GM12878 (cell line): ENCODE data around the gene WWP2. TPM values are rescaled to one million over a fixed set of nuclear protein-coding genes. Genes with fewer than 3 reads are reported as not detected.

ENCODE experiments used
- ATAC-seq: fragments of 200-7000 bp; cut with Tn5 transposase; 3 replicates; pipeline ENCODE4 v1.9.1; 2020; ENCODE audit warnings: mild to moderate bottlenecking, moderate library complexity
- BruUV-seq: library from RNA; stranded (reverse); fragments of 400-500 nt; replicated peaks from 2 replicates; lab custom pipeline; 2021; lab: Mats Ljungman, UMichigan
- CTCF ChIA-PET: fragments of 300-600 bp; sonication (Branson Sonifier 250); formaldehyde crosslinking; extraction: SDS; loops from one replicate; lab custom pipeline; 2021; ENCODE audit warnings: inconsistent platforms; lab: Yijun Ruan, JAX
- POLR2A ChIA-PET: fragments of 350-600 bp; formaldehyde crosslinking; extraction: SDS; loops from one replicate; lab custom pipeline; 2021; ENCODE audit warnings: inconsistent platforms; lab: Charles Lee
- RAD21 ChIA-PET: fragments of 300-600 bp; sonication (Branson Sonifier 250); formaldehyde crosslinking; loops from one replicate; lab custom pipeline; 2023; ENCODE audit warnings: antibody characterized with exemption; ENCODE audit not compliant: unreplicated experiment; lab: Charles Lee
- SMC1A ChIA-PET: fragments of 300-600 bp; sonication (Branson Sonifier 250); formaldehyde crosslinking; loops from one replicate; lab custom pipeline; 2023; ENCODE audit not compliant: unreplicated experiment, uncharacterized antibody; lab: Charles Lee
- DNase-seq: peaks from one replicate; pipeline ENCODE4 v3.0.0-alpha.2; 2011; ENCODE audit warnings: low read depth, low spot score
- FAIRE-seq: peaks from 3 replicates; lab custom pipeline; 2011; peaks lifted over from hg19 to GRCh38; lab: Jason Lieb, UNC
- H2AFZ ChIP-seq: 2 replicates; pipeline ENCODE4 v1.6.0; 2011; ENCODE audit warnings: low read depth, low read length, control low read depth; ENCODE audit not compliant: control insufficient read depth
- H3K27ac ChIP-seq: 2 replicates; pipeline ENCODE4 v1.5.1; 2011; ENCODE audit warnings: control low read depth; ENCODE audit not compliant: control insufficient read depth, insufficient read depth
- H3K27me3 ChIP-seq, 2 experiments: replicated peaks in 1 of 2; 2 replicates each; pipeline versions ENCODE4 v1.6.0 to v1.6.1; 2011; ENCODE audit warnings: low read length in 1 of 2; ENCODE audit not compliant: control insufficient read depth in 2 of 2, insufficient read depth in 2 of 2
- H3K36me3 ChIP-seq, 2 experiments: 2 replicates each; pipeline ENCODE4 v1.5.1; 2011; ENCODE audit warnings: low read length in 1 of 2; ENCODE audit not compliant: control insufficient read depth in 2 of 2, insufficient read depth in 2 of 2
- H3K4me1 ChIP-seq: 2 replicates; pipeline ENCODE4 v1.6.1; 2011; ENCODE audit warnings: mild to moderate bottlenecking, low read length, moderate library complexity, mixed read lengths; ENCODE audit not compliant: control insufficient read depth, insufficient read depth
- H3K4me2 ChIP-seq: 2 replicates; pipeline ENCODE4 v1.6.0; 2011; ENCODE audit warnings: control low read depth; ENCODE audit not compliant: control insufficient read depth, insufficient read depth
- H3K4me3 ChIP-seq: fragments of 200-600 bp; sonication (generic); 2 replicates; pipeline ENCODE4 v1.5.1; 2016
- H3K79me2 ChIP-seq: 2 replicates; pipeline ENCODE4 v1.6.0; 2011; ENCODE audit warnings: low read length; ENCODE audit not compliant: control insufficient read depth, insufficient read depth
- H3K9ac ChIP-seq: 2 replicates; pipeline ENCODE4 v1.8.0; 2011; ENCODE audit warnings: low read length, control low read depth, mixed read lengths; ENCODE audit not compliant: control insufficient read depth, insufficient read depth
- H3K9me3 ChIP-seq: replicated peaks from 3 replicates; pipeline ENCODE4 v1.5.1; 2011; ENCODE audit warnings: mild to moderate bottlenecking, low read length; ENCODE audit not compliant: control insufficient read depth, insufficient read depth
- H4K20me1 ChIP-seq: 2 replicates; pipeline ENCODE4 v1.6.0; 2011; ENCODE audit not compliant: control insufficient read depth, insufficient read depth
- ATF7 ChIP-seq: fragments of 450-650 bp; IDR thresholded peaks from 2 replicates; pipeline ENCODE4 v1.6.1; 2016; ENCODE audit warnings: low read depth, mild to moderate bottlenecking
- CHD2 ChIP-seq: IDR thresholded peaks from 2 replicates; pipeline ENCODE4 v1.6.1; 2011; ENCODE audit warnings: low read depth, low read length, improper control_type of control experiment, borderline replicate concordance
- E2F4 ChIP-seq: IDR thresholded peaks from 2 replicates; pipeline ENCODE4 v1.6.1; 2012; ENCODE audit warnings: low read depth, low read length, improper control_type of control experiment
- FOXM1 ChIP-seq: IDR thresholded peaks from 2 replicates; pipeline ENCODE4 v1.6.1; 2012; ENCODE audit warnings: low read depth, mild to moderate bottlenecking, inconsistent platforms, low read length, moderate library complexity
- HDAC6 ChIP-seq: fragments of 200-600 bp; sonication (generic); IDR thresholded peaks from one replicate; pipeline ENCODE4 v1.8.0; 2017; ENCODE audit warnings: antibody characterized with exemption; ENCODE audit not compliant: unreplicated experiment
- MYC ChIP-seq: IDR thresholded peaks from 2 replicates; pipeline ENCODE4 v1.6.1; 2011; ENCODE audit warnings: mild to moderate bottlenecking, low read length, moderate library complexity, inconsistent platforms; ENCODE audit not compliant: insufficient read depth, insufficient replicate concordance, insufficient read length, severe bottlenecking
- RAD21 ChIP-seq: IDR thresholded peaks from 2 replicates; pipeline ENCODE4 v1.6.1; 2011; ENCODE audit warnings: mild to moderate bottlenecking, low read depth, low read length, moderate library complexity; ENCODE audit not compliant: insufficient read depth
- SMAD5 ChIP-seq: IDR thresholded peaks from 2 replicates; pipeline ENCODE4 v1.6.1; 2016; ENCODE audit warnings: antibody characterized with exemption, low read depth
- TAF1 ChIP-seq: IDR thresholded peaks from 2 replicates; pipeline ENCODE4 v1.6.1; 2011; ENCODE audit warnings: mild to moderate bottlenecking, low read depth, low read length, borderline replicate concordance
- ZNF217 ChIP-seq: fragments of 450-650 bp; IDR thresholded peaks from 2 replicates; pipeline ENCODE4 v1.6.1; 2017; ENCODE audit warnings: antibody characterized with exemption, mild to moderate bottlenecking
- WGBS: methylation state at CpG from one replicate; pipeline ENCODE4 v1.1.6; 2016; ENCODE audit warnings: low lambda C conversion rate; ENCODE audit not compliant: insufficient replicate concordance, insufficient coverage; ENCODE audit errors: missing lambda C conversion rate; 5-methylcytosine and 5-hydroxymethylcytosine counted together
- in situ Hi-C: fragments of 300-500 bp; cut with MboI; formaldehyde crosslinking; loops from 9 replicates; pipeline ENCODE4 v1.14.3; 2018; ENCODE audit warnings: mixed read lengths
- intact Hi-C: fragments of 100-400 bp; cut with micrococcal nuclease; formaldehyde crosslinking; loops from one replicate; pipeline ENCODE4 v1.14.2; 2022; ENCODE audit not compliant: unreplicated experiment
- polyA plus RNA-seq, 11 experiments: library from polyadenylated mRNA; depleted of rRNA in 4 of 11; unstranded in 6 of 11; stranded (reverse) in 5 of 11; fragments of >200 nt; fragmentation: Nextera tagmentation in 4 of 11; fragmentation: Illumina TruSeq in 1 of 11; extraction: Ambion mirVana in 4 of 11; extraction: Trizol in 1 of 11; gene quantifications; 1 replicate in 1 of 11; 2 replicates in 10 of 11; pipeline versions ENCODE4 v1.2.1 to v1.2.3, GENCODE V29; 2011 to 2016; ENCODE audit warnings: inconsistent platforms in 2 of 11, missing spikeins in 2 of 11, low read depth in 1 of 11
- total RNA-seq, 4 experiments: library from RNA; depleted of rRNA in 3 of 4; stranded (reverse); fragments of >200 nt in 3 of 4; fragmentation: Illumina TruSeq in 1 of 4; extraction: Trizol in 1 of 4; gene quantifications; 2 replicates each; pipeline versions ENCODE4 v1.2.1 to v1.2.3, GENCODE V29; 2013 to 2021
- TF ChIP-seq, protein P1 (sequence below): IDR thresholded peaks from 2 replicates; pipeline ENCODE4 v1.6.1; 2012; ENCODE audit warnings: mild to moderate bottlenecking, low read depth, low read length

The WWP2 gene
- total and polyA plus RNA-seq, 10 of the 15 experiments (the other 5 are each of a cell fraction or from before 2014, with no cell fraction given), result 2.8 to 47.0 (median 23.8) TPM

DNA sequence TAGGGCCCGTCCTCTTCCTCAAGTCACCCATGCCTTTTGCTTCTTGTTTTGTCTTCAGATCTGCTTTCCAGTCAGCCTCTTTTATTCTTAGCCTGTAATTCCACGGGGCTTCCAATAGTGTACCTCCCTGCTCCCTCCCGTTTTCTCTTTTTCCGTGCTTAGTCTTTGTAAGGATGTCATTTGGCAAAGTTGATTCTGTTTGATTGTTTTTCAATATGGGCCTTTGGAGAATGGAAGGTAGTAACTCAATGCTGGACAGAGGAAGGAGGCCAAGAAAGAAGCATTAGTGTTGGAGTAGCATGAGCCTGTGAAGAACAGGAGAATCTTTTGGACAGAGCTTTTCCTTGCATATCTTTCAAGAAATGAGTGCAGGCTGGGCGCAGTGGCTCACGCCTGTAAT, 6.5 kb downstream of the WWP2 start:
- in situ Hi-C loops (no loop called here), intact Hi-C loops (no loop called here)
- Histone ChIP-seq H3K79me2 (peaks cover 26% of the 10 kb centered on the region), H3K9me3 (no peaks in the 10 kb centered on the region; the same call in 2 of the 3 replicates), H3K4me1 (peaks cover 29% of the 10 kb centered on the region), H3K36me3 (no peaks in the 10 kb centered on the region), H3K4me2 (no peak overlapping the region), H3K4me3 (no peak overlapping the region), H2AFZ (no peak overlapping the region), H3K27ac (no peak overlapping the region), H3K27me3 (no peaks in the 10 kb centered on the region), H4K20me1 (no peaks in the 10 kb centered on the region), H3K9ac (no peak overlapping the region)
- ATAC-seq, result no peak
- no peak for DNase-seq
- CTCF ChIA-PET, result interaction anchor here (4.7 kb wide), 1 partner anchor 14 kb away, joined by 23 read pairs; the partner anchor contains the start of gene NOB1
- TF ChIP-seq MYC (no peak), RAD21 (no peak), SMAD5 (no peak), ZNF217 (no peak), FOXM1 (no peak), ATF7 (no peak), CHD2 (no peak), E2F4 (no peak), TAF1 (no peak), HDAC6 (no peak)
- TF ChIP-seq, protein P1, sequence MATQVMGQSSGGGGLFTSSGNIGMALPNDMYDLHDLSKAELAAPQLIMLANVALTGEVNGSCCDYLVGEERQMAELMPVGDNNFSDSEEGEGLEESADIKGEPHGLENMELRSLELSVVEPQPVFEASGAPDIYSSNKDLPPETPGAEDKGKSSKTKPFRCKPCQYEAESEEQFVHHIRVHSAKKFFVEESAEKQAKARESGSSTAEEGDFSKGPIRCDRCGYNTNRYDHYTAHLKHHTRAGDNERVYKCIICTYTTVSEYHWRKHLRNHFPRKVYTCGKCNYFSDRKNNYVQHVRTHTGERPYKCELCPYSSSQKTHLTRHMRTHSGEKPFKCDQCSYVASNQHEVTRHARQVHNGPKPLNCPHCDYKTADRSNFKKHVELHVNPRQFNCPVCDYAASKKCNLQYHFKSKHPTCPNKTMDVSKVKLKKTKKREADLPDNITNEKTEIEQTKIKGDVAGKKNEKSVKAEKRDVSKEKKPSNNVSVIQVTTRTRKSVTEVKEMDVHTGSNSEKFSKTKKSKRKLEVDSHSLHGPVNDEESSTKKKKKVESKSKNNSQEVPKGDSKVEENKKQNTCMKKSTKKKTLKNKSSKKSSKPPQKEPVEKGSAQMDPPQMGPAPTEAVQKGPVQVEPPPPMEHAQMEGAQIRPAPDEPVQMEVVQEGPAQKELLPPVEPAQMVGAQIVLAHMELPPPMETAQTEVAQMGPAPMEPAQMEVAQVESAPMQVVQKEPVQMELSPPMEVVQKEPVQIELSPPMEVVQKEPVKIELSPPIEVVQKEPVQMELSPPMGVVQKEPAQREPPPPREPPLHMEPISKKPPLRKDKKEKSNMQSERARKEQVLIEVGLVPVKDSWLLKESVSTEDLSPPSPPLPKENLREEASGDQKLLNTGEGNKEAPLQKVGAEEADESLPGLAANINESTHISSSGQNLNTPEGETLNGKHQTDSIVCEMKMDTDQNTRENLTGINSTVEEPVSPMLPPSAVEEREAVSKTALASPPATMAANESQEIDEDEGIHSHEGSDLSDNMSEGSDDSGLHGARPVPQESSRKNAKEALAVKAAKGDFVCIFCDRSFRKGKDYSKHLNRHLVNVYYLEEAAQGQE, result no peak
- 96% methylated on average over 6 of the region's 6 CpGs for WGBS
- POLR2A ChIA-PET, result no interaction called here
- RAD21 ChIA-PET, result no interaction called here
- no peak for FAIRE-seq
- no TSS peak for BruUV-seq
- SMC1A ChIA-PET, result no interaction called here
